GM18517 (cell line): ENCODE results near the gene GATA6.

Experiments used
- ATAC-seq: cut with Tn5 transposase; IDR thresholded peaks from one replicate; pipeline ENCODE4 v1.9.1; 2021; ENCODE audit warnings: mild to moderate bottlenecking, moderate library complexity; ENCODE audit not compliant: unreplicated experiment

GATA6 gene

DNA sequence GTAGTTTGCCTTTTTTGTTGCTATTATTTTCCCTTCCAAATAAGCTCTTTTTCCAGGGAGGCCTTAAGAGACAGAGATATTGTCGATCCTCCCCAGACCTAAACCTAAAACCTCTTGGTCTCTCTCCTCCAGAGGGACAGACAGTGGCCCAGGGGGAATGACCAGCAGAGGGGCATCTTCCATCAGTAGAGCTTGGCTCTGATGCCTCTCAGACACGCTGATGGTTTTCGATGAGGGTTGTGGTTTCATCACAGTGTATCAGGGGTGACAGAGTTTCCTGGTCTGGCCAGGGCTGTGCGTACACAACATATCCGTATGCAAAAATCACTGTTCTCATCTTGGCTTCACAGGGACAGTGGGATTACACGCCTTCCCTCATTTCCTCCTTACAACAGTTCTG lies 68.6 kb downstream of the GATA6 start:
- no peak for ATAC-seq

DNA sequence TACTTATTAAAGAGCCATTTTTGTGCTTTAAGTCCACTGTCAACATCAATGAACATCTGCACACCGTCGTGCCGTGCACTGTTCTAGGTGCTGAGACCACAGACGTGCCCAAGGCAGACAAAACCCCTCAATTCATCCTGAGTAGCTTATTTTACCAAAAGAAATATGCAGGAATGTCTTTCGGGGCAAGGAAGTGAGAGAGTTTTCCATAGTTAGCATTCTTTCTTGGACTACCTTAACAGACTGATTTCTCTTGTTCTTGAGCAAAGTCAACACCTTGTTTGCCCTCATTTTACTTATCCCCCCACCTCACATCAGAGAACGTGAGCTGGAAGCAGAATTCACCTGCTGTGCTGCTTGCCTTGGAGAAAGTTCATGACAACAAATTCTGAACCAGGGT lies 69.3 kb downstream of the GATA6 start:
- no peak for ATAC-seq

DNA sequence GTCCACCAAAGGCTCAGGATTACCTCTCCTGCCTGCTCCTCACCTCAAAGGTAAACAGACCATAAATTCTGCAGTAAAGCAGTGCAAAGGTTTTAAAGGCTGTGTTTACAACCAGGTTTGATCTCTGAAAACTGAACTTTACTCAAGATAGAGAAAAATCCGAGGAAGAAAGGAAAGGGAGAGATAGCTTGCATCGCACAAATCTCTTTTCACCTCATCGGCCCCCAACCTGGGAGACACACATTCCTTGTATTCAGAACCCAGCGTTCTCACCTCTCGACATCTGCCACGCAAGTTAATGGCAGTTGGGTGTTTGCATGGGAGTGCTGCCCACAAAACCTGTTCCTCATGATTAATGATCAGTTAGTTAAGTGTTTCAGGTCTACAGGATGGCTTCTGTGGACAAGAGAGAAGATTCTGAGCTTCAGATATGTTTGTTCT lies 72.6 kb downstream of the GATA6 start:
- ATAC-seq, result no peak

DNA sequence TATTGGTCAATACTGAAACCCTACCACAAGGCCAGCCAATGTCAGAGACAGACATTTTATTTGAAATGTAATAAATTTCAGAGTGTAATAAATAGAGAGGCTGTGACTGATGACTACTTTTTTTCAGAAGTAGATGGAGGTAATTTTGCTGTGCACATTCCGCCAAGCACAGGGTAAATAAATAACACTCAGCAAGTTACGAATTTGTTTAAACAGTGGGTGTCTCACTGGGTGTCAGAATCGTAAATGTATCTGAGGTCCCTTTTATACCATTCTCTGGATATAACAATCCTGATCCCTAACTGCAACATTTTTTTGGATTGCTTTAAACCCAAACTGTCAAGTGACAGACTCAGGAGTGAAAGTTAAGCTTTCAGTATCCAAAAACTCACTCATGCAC lies 74.1 kb downstream of the GATA6 start:
- no peak for ATAC-seq

DNA sequence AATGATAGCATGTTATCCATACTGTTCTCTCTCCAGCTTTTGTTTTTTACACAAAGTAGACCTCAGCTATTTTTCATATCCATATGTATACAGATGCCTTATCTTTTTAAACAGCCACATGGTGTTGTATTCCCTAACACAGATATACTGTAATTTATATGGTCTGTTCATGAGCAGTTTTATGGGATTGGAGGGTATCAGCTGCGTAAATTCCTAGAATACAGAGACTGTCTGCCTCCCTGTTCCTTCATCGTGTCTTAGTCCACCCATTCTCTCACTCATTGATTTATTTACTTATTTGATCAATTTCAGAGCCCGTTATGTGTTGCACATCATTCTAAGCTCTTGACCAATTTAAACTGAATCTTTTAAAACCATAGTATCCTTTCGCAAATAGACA lies 80.6 kb downstream of the GATA6 start:
- no peak for ATAC-seq

DNA sequence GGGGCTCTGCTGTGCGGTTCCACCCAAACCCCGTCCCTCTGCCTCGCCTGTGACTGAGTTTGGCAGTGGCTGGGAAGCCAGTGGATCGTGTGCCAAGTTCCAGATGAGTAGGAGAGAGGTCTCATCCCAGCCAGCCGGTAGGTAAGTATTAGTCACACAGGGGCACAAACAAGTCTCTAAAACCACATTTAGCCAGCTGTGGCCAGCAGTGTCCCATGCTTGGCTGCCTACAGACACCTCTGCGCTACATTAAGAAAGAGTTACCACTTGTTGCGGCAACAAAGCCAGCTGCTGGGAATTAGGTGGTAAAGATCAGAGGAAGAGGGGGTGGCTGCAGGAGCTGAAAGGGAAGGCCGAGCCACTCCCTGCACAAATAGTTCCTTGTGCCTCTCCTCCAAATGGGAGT lies 81.2 kb downstream of the GATA6 start:
- ATAC-seq, result no peak
